PC-3 (cell line): ENCODE measurements around the gene RIMBP2.

Source experiments
- EZH2 ChIP-seq: fragments of 300-600 bp; sonication (generic); IDR thresholded peaks from one replicate; pipeline ENCODE4 v1.6.1; 2017; ENCODE audit warnings: antibody characterized with exemption, mild to moderate bottlenecking, low read length; ENCODE audit not compliant: unreplicated experiment
- EZH2phosphoT487 ChIP-seq: fragments of 300-600 bp; sonication (generic); IDR thresholded peaks from 2 replicates; pipeline ENCODE4 v1.6.1; 2018; ENCODE audit warnings: mild to moderate bottlenecking, antibody characterized with exemption, low read length, borderline replicate concordance
- TF ChIP-seq, protein P1 (sequence below): fragments of 300-600 bp; sonication (generic); conservative IDR thresholded peaks from 2 replicates; pipeline ENCODE4 v1.5.1; 2017; ENCODE audit warnings: antibody characterized with exemption, low read depth, mild to moderate bottlenecking, low read length

DNA sequence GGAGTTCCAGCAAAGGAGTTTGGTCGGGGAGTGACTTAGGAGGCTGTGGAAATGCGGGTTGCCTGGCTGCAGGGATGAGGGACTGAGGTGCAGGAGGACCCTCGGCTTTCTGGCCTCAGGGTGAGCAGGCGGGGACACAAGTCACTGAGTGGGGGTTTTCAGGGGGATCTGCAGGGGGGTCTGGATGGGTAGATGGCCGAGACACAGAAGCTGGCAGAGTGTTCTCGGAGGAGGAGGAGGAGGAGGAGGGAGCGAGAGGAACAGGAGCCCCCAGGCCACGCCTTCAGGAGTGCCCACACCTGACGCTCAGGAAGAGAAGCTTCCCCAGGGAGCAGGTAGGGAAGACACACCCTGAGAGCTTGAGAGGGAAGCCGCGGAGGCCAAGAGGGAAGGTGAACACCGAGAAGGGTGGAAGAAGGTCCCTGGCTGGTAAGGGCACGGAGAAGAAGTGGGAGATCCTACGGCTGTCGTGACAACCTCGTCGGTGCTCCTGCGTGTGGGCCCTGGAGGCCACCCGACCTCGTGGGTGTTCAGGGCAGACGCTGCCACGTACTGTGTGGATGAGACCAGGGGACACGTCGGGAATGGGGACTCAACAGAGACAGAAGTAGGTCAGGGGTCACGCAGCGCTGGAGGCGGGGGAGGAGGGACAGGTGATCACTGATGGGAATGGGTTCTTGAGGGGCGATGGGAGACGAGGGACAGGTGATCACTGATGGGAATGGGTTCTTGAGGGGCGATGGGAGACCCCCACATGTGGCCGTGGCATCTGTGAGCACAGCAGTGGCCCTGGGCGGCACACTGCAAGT is 269.0 kb downstream of the RIMBP2 start:
- TF ChIP-seq, protein P1, sequence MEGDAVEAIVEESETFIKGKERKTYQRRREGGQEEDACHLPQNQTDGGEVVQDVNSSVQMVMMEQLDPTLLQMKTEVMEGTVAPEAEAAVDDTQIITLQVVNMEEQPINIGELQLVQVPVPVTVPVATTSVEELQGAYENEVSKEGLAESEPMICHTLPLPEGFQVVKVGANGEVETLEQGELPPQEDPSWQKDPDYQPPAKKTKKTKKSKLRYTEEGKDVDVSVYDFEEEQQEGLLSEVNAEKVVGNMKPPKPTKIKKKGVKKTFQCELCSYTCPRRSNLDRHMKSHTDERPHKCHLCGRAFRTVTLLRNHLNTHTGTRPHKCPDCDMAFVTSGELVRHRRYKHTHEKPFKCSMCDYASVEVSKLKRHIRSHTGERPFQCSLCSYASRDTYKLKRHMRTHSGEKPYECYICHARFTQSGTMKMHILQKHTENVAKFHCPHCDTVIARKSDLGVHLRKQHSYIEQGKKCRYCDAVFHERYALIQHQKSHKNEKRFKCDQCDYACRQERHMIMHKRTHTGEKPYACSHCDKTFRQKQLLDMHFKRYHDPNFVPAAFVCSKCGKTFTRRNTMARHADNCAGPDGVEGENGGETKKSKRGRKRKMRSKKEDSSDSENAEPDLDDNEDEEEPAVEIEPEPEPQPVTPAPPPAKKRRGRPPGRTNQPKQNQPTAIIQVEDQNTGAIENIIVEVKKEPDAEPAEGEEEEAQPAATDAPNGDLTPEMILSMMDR: no peak
- TF ChIP-seq EZH2phosphoT487 (no peak), EZH2 (no peak)
